Measurements from ENCODE around the gene CWC27. TPM values are rescaled to one million over a fixed set of nuclear protein-coding genes. Genes with fewer than 3 reads are reported as not detected.

The CWC27 gene
- polyA plus RNA-seq, 2 of the 4 experiments (the other 2 are of a cell fraction) = 24.1 to 48.5 TPM

GRCh38 chr5:64914396-64914795 is 145.7 kb downstream of the CWC27 start:
- no peak for FAIRE-seq
- 78% methylated on average over 5 of the region's 5 CpGs for WGBS (ENCODE audit: missing lambda C conversion rate)
- ATAC-seq = no peak
- Histone ChIP-seq H3K4me3 (no peak overlapping the region), H3K27ac (no peak overlapping the region), H3K9me3 (no peaks in the 10 kb centered on the region), H3K4me1 (no peaks in the 10 kb centered on the region), H3K4me2 (no peak overlapping the region)
- CTCF ChIA-PET = no interaction called here
- TF ChIP-seq KDM1A (IDR thresholded peaks at IDR 0.05; ENCODE audit: low read depth) (no peak), CHD4 (IDR thresholded peaks at IDR 0.05; ENCODE audit: borderline replicate concordance) (no peak), TP53 (CRISPR knock-in tag; IDR thresholded peaks at IDR 0.05) (no peak), CEBPB (IDR thresholded peaks at IDR 0.05) (no peak), ZNF302 (CRISPR knock-in tag; IDR thresholded peaks at IDR 0.05) (no peak), E2F6 (IDR thresholded peaks at IDR 0.05; ENCODE audit: borderline replicate concordance, low read depth) (no peak), FOSL2 (IDR thresholded peaks at IDR 0.05) (no peak), FOSL2 (CRISPR knock-in tag; IDR thresholded peaks at IDR 0.05) (no peak), BCL3 (IDR thresholded peaks at IDR 0.05) (no peak), MYC (IDR thresholded peaks at IDR 0.05; ENCODE audit: borderline replicate concordance, low read length) (no peak), EP300 (IDR thresholded peaks at IDR 0.05) (no peak), HES2 (IDR thresholded peaks at IDR 0.05) (no peak), HOXB13 (CRISPR knock-in tag; IDR thresholded peaks at IDR 0.05; ENCODE audit: low read depth) (no peak), SMC3 (IDR thresholded peaks at IDR 0.05) (no peak), NFE2L2 (conservative IDR thresholded peaks at IDR 0.05; ENCODE audit: low read length) (no peak), POLR2A (IDR thresholded peaks at IDR 0.05; ENCODE audit: low read length) (no peak), CBX8 (IDR thresholded peaks at IDR 0.05) (no peak), REST (IDR thresholded peaks at IDR 0.05) (no peak), BHLHE40 (IDR thresholded peaks at IDR 0.05; ENCODE audit: low read depth, low read length) (no peak), RFX5 (IDR thresholded peaks at IDR 0.05) (no peak)
- POLR2A ChIA-PET = no interaction called here
- no peak for DNase-seq (ENCODE audit: low read depth in 1 of 2, low spot score in 1 of 2)

- 56% methylated on average over 1 of the region's 1 CpG for WGBS (ENCODE audit: missing lambda C conversion rate)
- Histone ChIP-seq H3K4me2 (no peak overlapping the region), H3K4me1 (no peaks in the 10 kb centered on the region), H3K4me3 (no peak overlapping the region), H3K9me3 (peaks cover 3% of the 10 kb centered on the region; the same call in 2 of the 3 replicates), H3K27ac (no peak overlapping the region)
- CTCF ChIA-PET = no interaction called here
- POLR2A ChIA-PET = no interaction called here
- FAIRE-seq (no peak), ATAC-seq (no peak), DNase-seq (ENCODE audit: low read depth in 1 of 2, low spot score in 1 of 2) (no peak)
- TF ChIP-seq HMGXB4 (CRISPR knock-in tag; IDR thresholded peaks at IDR 0.05; ENCODE audit: borderline replicate concordance) (no peak), HES2 (IDR thresholded peaks at IDR 0.05) (no peak), GATA3 (IDR thresholded peaks at IDR 0.05; ENCODE audit: borderline replicate concordance) (no peak), SMC3 (IDR thresholded peaks at IDR 0.05) (no peak), HOXA7 (CRISPR knock-in tag; IDR thresholded peaks at IDR 0.05) (no peak), USF2 (IDR thresholded peaks at IDR 0.05) (no peak), SREBF2 (IDR thresholded peaks at IDR 0.05) (no peak), EHMT2 (IDR thresholded peaks at IDR 0.05; ENCODE audit: low read depth) (no peak), FOSB (CRISPR knock-in tag; IDR thresholded peaks at IDR 0.05) (no peak), PBX3 (IDR thresholded peaks at IDR 0.05) (no peak), HOXB13 (CRISPR knock-in tag; IDR thresholded peaks at IDR 0.05; ENCODE audit: low read depth) (no peak), TFCP2L1 (CRISPR knock-in tag; IDR thresholded peaks at IDR 0.05) (no peak)
Measured at GRCh38 chr5:64918083-64918482, 149.4 kb downstream of the CWC27 start.
